Measurements from ENCODE around the gene DNAJB2.

DNA sequence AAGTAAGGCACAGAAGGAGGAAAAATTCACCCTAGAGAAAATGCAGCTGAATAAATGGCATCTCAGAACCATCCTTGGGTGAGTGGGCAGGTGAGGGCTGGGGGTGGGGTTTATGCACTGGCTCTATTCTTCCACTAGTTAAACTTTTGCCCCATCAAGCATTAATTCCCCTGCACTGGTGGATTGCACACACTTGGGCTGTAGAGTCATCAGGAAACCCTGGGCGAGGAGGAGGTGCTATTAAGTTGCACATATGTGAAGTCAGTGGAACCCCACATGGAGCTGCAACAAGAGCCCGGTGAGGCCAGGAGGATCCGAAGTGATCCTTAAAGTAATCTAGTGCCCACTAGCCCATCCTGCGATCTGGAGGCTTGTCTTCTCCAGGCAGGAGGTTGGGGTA, 6.8 kb upstream of the DNAJB2 start:
- TF ChIP-seq, protein P1, sequence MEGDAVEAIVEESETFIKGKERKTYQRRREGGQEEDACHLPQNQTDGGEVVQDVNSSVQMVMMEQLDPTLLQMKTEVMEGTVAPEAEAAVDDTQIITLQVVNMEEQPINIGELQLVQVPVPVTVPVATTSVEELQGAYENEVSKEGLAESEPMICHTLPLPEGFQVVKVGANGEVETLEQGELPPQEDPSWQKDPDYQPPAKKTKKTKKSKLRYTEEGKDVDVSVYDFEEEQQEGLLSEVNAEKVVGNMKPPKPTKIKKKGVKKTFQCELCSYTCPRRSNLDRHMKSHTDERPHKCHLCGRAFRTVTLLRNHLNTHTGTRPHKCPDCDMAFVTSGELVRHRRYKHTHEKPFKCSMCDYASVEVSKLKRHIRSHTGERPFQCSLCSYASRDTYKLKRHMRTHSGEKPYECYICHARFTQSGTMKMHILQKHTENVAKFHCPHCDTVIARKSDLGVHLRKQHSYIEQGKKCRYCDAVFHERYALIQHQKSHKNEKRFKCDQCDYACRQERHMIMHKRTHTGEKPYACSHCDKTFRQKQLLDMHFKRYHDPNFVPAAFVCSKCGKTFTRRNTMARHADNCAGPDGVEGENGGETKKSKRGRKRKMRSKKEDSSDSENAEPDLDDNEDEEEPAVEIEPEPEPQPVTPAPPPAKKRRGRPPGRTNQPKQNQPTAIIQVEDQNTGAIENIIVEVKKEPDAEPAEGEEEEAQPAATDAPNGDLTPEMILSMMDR (IDR thresholded peaks at IDR 0.05) = no peak
- no peak for TF ChIP-seq ZFX (IDR thresholded peaks at IDR 0.05; ENCODE audit: borderline replicate concordance)
